ENCODE data around the gene EML5.

- TF ChIP-seq, protein P1, sequence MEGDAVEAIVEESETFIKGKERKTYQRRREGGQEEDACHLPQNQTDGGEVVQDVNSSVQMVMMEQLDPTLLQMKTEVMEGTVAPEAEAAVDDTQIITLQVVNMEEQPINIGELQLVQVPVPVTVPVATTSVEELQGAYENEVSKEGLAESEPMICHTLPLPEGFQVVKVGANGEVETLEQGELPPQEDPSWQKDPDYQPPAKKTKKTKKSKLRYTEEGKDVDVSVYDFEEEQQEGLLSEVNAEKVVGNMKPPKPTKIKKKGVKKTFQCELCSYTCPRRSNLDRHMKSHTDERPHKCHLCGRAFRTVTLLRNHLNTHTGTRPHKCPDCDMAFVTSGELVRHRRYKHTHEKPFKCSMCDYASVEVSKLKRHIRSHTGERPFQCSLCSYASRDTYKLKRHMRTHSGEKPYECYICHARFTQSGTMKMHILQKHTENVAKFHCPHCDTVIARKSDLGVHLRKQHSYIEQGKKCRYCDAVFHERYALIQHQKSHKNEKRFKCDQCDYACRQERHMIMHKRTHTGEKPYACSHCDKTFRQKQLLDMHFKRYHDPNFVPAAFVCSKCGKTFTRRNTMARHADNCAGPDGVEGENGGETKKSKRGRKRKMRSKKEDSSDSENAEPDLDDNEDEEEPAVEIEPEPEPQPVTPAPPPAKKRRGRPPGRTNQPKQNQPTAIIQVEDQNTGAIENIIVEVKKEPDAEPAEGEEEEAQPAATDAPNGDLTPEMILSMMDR (IDR thresholded peaks at IDR 0.05), result no peak
- TF ChIP-seq POLR2A (IDR thresholded peaks at IDR 0.05), result no peak
Observed at GRCh38 chr14:88837495-88837894, 44.7 kb upstream of the EML5 start.

All from testis (tissue), 2 donors.